MCF 10A (cell line): ENCODE results near the gene ZNF43. TPM values are rescaled to one million over a fixed set of nuclear protein-coding genes. Genes with fewer than 3 reads are reported as not detected.

Experiments used
- BruUV-seq: library from RNA; stranded (reverse); fragments of 400-500 nt; replicated peaks from 2 replicates; lab custom pipeline; 2021; lab: Mats Ljungman, UMichigan
- CTCF ChIA-PET: fragments of 300-600 bp; sonication (Branson Sonifier 250); formaldehyde crosslinking; extraction: SDS; loops from one replicate; lab custom pipeline; 2021; ENCODE audit warnings: antibody characterized with exemption, inconsistent platforms; lab: Yijun Ruan, JAX
- POLR2A ChIA-PET: fragments of 300-600, 350-650 bp; sonication (Branson Sonifier 250); formaldehyde crosslinking; extraction: SDS; loops from one replicate; lab custom pipeline; 2020; ENCODE audit warnings: antibody characterized with exemption, inconsistent platforms; lab: Yijun Ruan, JAX
- DNase-seq: peaks from one replicate; pipeline ENCODE4 v3.0.0-alpha.2; 2018; ENCODE audit not compliant: unreplicated experiment
- H3K27ac Mint-ChIP-seq: one replicate; pipeline ENCODE4 v1.8.0; 2022; ENCODE audit warnings: mild to moderate bottlenecking, low read depth, mixed read lengths; ENCODE audit not compliant: unreplicated experiment
- H3K27me3 Mint-ChIP-seq: one replicate; pipeline ENCODE4 v1.8.0; 2022; ENCODE audit warnings: mixed read lengths; ENCODE audit not compliant: insufficient read depth, unreplicated experiment
- H3K36me3 Mint-ChIP-seq: one replicate; pipeline ENCODE4 v1.8.0; 2022; ENCODE audit warnings: mild to moderate bottlenecking, moderate library complexity, mixed read lengths; ENCODE audit not compliant: insufficient read depth, unreplicated experiment
- H3K4me1 Mint-ChIP-seq: one replicate; pipeline ENCODE4 v1.8.0; 2022; ENCODE audit warnings: mixed read lengths; ENCODE audit not compliant: insufficient read depth, unreplicated experiment
- H3K4me3 Mint-ChIP-seq: one replicate; pipeline ENCODE4 v1.8.0; 2022; ENCODE audit warnings: mild to moderate bottlenecking, moderate library complexity, mixed read lengths; ENCODE audit not compliant: unreplicated experiment
- H3K9me3 Mint-ChIP-seq: one replicate; pipeline ENCODE4 v1.8.0; 2022; ENCODE audit warnings: mixed read lengths; ENCODE audit not compliant: unreplicated experiment
- intact Hi-C: fragments of 100-400 bp; cut with micrococcal nuclease; formaldehyde crosslinking; loops from 2 replicates; pipeline ENCODE4 v1.14.1; 2022
- total RNA-seq: library from RNA; stranded (reverse); gene quantifications from 2 replicates; pipeline ENCODE4 v1.2.3, GENCODE V29; 2022
- TF ChIP-seq, protein P1 (sequence below): fragments of 200-600 bp; IDR thresholded peaks from one replicate; pipeline ENCODE4 v1.8.0; 2022; ENCODE audit warnings: antibody characterized with exemption, mild to moderate bottlenecking; ENCODE audit not compliant: unreplicated experiment

The ZNF43 gene
- total RNA-seq, 1 experiment from 2014 or later, result 0.09 TPM

DNA sequence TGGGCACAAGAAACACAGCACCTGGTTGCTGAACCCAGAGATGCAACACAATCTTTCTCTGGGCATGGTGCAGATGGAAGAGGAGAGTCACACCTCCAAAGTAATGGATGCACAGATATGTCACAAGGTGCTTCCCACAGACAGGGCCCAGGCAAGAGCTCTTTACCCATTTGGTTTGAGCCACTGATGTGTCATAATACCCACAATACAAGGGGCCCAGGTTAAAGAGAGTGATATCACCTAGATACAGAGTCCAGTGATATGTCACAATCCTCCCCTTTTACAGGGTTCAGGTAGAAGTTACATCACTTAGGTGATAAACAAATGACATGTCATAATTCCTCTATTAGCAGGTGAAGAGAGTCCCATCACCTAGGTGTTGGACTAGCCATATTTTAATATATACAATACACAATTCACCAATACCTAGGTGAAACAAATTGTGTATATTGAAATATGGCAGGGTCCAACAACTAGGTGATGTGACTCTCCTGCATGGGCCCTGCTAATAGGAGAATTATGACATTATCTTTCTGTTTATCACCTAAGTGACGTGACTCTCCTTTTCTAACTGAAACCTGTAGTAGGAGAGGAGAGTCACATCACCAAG, 5.6 kb upstream of the ZNF43 start:
- Mint-ChIP-seq H3K36me3 (no peaks in the 10 kb centered on the region), H3K27ac (no peak overlapping the region), H3K9me3 (peaks cover 15% of the 10 kb centered on the region), H3K27me3 (no peaks in the 10 kb centered on the region), H3K4me1 (no peaks in the 10 kb centered on the region), H3K4me3 (no peak overlapping the region)
- ChIA-PET POLR2A (no interaction called here), CTCF (no interaction called here)
- TF ChIP-seq, protein P1, sequence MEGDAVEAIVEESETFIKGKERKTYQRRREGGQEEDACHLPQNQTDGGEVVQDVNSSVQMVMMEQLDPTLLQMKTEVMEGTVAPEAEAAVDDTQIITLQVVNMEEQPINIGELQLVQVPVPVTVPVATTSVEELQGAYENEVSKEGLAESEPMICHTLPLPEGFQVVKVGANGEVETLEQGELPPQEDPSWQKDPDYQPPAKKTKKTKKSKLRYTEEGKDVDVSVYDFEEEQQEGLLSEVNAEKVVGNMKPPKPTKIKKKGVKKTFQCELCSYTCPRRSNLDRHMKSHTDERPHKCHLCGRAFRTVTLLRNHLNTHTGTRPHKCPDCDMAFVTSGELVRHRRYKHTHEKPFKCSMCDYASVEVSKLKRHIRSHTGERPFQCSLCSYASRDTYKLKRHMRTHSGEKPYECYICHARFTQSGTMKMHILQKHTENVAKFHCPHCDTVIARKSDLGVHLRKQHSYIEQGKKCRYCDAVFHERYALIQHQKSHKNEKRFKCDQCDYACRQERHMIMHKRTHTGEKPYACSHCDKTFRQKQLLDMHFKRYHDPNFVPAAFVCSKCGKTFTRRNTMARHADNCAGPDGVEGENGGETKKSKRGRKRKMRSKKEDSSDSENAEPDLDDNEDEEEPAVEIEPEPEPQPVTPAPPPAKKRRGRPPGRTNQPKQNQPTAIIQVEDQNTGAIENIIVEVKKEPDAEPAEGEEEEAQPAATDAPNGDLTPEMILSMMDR, result no peak
- intact Hi-C loops, result no loop called here
- BruUV-seq, result no TSS peak
- DNase-seq, result no peak

DNA sequence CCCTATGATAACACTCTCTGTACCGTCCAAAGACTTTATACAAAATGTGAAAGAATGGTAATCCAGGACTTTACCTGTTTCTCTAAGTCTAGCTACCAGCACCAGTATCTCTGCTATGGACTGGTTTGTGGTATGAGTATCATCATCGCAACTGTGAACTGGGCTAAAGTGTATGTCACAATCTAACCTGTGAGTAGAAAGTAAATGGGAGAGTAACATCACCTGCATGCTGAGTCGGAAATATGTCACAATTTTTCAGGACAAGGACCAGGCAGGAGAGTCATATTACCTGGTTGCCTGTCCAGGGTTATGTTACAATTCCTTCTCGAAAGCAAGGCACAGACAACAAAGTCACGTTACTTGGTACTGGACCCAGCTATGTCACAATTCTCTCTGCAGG, 5.1 kb upstream of the ZNF43 start:
- TF ChIP-seq, protein P1, result no peak
- Mint-ChIP-seq H3K27me3 (no peaks in the 10 kb centered on the region), H3K27ac (no peak overlapping the region), H3K4me1 (no peaks in the 10 kb centered on the region), H3K9me3 (peaks cover 12% of the 10 kb centered on the region), H3K4me3 (no peak overlapping the region), H3K36me3 (no peaks in the 10 kb centered on the region)
- DNase-seq, result no peak
- intact Hi-C loops, result no loop called here
- ChIA-PET CTCF (no interaction called here), POLR2A (no interaction called here)
- BruUV-seq, result no TSS peak

DNA sequence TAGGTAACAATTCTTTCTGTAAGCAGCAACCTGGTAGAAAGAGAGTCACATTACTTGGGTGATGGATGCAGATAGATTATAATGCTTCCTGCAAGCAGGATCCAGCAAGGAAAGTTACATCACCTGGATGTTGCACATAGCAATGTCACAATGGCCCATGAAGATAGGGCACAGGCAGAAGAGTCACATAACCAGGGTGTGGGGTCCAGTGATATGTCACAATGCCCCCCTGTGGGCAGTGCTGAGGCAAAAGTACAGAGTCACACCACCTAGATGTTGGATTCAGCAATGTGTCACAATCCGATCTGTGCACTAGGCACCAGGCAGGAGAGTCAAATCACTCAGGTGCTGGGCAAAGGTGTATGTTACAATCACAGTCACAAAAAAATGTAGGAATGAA, 4.0 kb upstream of the ZNF43 start:
- POLR2A ChIA-PET, result no interaction called here
- no peak for DNase-seq
- intact Hi-C loops, result no loop called here
- CTCF ChIA-PET, result no interaction called here
- H3K4me3 Mint-ChIP-seq, result no peak overlapping the region
- TF ChIP-seq, protein P1, result no peak
- H3K27ac Mint-ChIP-seq, result no peak overlapping the region
- BruUV-seq, result no TSS peak
- no peaks in the 10 kb centered on the region for H3K4me1 Mint-ChIP-seq
- peaks cover 6% of the 10 kb centered on the region for H3K9me3 Mint-ChIP-seq
- H3K27me3 Mint-ChIP-seq, result no peaks in the 10 kb centered on the region
- H3K36me3 Mint-ChIP-seq, result no peaks in the 10 kb centered on the region

- DNase-seq, result no peak
- TF ChIP-seq, protein P1, result no peak
- no peaks in the 10 kb centered on the region for H3K27me3 Mint-ChIP-seq
- no TSS peak for BruUV-seq
- H3K9me3 Mint-ChIP-seq, result peaks cover 14% of the 10 kb centered on the region
- H3K36me3 Mint-ChIP-seq, result no peaks in the 10 kb centered on the region
- ChIA-PET CTCF (no interaction called here), POLR2A (no interaction called here)
- intact Hi-C loops, result no loop called here
- H3K4me3 Mint-ChIP-seq, result no peak overlapping the region
- no peak overlapping the region for H3K27ac Mint-ChIP-seq
- no peaks in the 10 kb centered on the region for H3K4me1 Mint-ChIP-seq
Measured at GRCh38 chr19:21838646-21839045, 2.7 kb upstream of the ZNF43 start.
